Regular cardiac myocyte (primary cell): Measurements from ENCODE around the gene IGF2BP1. TPM values are rescaled to one million over a fixed set of nuclear protein-coding genes. Genes with fewer than 3 reads are reported as not detected.

Experiments used
- total RNA-seq: library from RNA; depleted of rRNA; stranded (reverse); fragments of >200 nt; gene quantifications from 2 replicates; pipeline ENCODE4 v1.2.3, GENCODE V29; 2014

IGF2BP1 gene
- 0.85 and 5.0 TPM in 2 replicates for total RNA-seq

GRCh38 chr17:48997103-48997826 lies at the start of gene IGF2BP1:
Gene IGF2BP1, plus strand, starts transcription at chr17:48997385. Its CDS starts 361 bp downstream, at chr17:48997746.

Other genes with a start within 250 kb of the IGF2BP1 start
- gene TTLL6, start 180.2 kb upstream of the IGF2BP1 start, total RNA-seq: under 0.01 TPM in 1 of 2 replicates, not detected in the other
- gene CALCOCO2, start 166.3 kb upstream of the IGF2BP1 start, total RNA-seq: 36.6 and 42.6 TPM in 2 replicates
- 38.9 and 116 TPM in 2 replicates for gene ATP5MC1, start 104.6 kb upstream of the IGF2BP1 start, total RNA-seq
- 54.1 and 80.3 TPM in 2 replicates for gene UBE2Z, start 89.0 kb upstream of the IGF2BP1 start, total RNA-seq
- 63.7 and 217 TPM in 2 replicates for gene SNF8, start 52.5 kb upstream of the IGF2BP1 start, total RNA-seq
- not detected in 2 replicates for gene GIP, start 28.8 kb upstream of the IGF2BP1 start, total RNA-seq
- gene B4GALNT2, start 135.4 kb downstream of the IGF2BP1 start, total RNA-seq: under 0.01 and 0.77 TPM in 2 replicates
- 0.38 and 0.56 TPM in 2 replicates for gene GNGT2, start 213.2 kb downstream of the IGF2BP1 start, total RNA-seq
- gene ABI3, start 213.3 kb downstream of the IGF2BP1 start, total RNA-seq: under 0.01 and 0.58 TPM in 2 replicates
- 0.56 and 0.58 TPM in 2 replicates for gene PHOSPHO1, start 233.4 kb downstream of the IGF2BP1 start, total RNA-seq